ENCODE measurements around the gene BOC.

DNA sequence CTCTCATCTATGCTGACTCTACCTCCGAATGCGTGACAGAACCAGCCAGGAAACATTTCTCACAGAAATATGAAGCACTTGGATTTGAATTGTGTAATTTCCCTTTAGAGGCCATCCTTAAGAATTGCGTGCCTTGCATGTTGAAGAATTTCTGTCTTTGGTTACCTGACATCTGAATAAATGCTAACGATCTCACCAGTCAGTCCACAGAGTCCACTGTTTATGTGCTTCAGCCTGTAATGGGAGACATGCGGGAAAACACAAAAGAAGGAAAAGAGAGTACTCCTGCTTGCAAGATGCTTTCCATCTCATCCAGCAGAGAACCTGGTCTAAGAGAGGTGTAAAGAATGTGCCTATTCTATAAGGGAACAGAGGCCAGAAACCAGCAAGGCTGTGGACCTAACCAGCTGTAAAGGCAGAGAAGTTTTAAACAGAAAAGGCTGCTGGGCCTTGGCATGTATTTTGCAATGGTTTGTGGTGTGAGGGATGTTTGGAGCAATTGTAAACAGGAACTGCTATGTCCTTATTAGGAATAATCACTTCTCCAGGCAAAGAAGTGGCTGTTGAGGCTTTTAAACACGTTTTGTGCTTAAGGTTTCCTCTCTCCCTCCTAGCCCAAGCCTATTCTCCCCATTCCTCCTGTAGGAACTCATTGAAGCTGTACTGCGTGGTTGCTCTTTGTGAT is 36.4 kb upstream of the BOC start:
- TF ChIP-seq, protein P1, sequence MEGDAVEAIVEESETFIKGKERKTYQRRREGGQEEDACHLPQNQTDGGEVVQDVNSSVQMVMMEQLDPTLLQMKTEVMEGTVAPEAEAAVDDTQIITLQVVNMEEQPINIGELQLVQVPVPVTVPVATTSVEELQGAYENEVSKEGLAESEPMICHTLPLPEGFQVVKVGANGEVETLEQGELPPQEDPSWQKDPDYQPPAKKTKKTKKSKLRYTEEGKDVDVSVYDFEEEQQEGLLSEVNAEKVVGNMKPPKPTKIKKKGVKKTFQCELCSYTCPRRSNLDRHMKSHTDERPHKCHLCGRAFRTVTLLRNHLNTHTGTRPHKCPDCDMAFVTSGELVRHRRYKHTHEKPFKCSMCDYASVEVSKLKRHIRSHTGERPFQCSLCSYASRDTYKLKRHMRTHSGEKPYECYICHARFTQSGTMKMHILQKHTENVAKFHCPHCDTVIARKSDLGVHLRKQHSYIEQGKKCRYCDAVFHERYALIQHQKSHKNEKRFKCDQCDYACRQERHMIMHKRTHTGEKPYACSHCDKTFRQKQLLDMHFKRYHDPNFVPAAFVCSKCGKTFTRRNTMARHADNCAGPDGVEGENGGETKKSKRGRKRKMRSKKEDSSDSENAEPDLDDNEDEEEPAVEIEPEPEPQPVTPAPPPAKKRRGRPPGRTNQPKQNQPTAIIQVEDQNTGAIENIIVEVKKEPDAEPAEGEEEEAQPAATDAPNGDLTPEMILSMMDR (IDR thresholded peaks at IDR 0.05; ENCODE audit: control extremely low read depth in 1 of 3, insufficient read depth in 1 of 3, low read depth in 1 of 3, low read length in 3 of 3) = no peak
- TF ChIP-seq EZH2 (IDR thresholded peaks at IDR 0.05; ENCODE audit: low read depth, low read length, severe bottlenecking) (no peak), POLR2A (IDR thresholded peaks at IDR 0.05; ENCODE audit: control extremely low read depth in 1 of 2, low read depth in 2 of 2, low read length in 2 of 2) (no peak)
